Adipocyte (in vitro differentiated cells): ENCODE data around the gene CD9.
"Not testable (repeated sequence)": the region's sequence is repeated elsewhere in the genome, so short reads cannot be mapped to it uniquely, and the experiment has no call there.

ENCODE experiments used
- DNase-seq: peaks from one replicate; pipeline ENCODE4 v3.0.0-alpha.2; 2015; ENCODE audit warnings: low read depth
- H3K27me3 ChIP-seq: replicated peaks from 2 replicates; pipeline ENCODE4 v1.7.0; 2013; ENCODE audit warnings: mild to moderate bottlenecking, low read length, moderate library complexity; ENCODE audit not compliant: control insufficient read depth, insufficient read depth
- H3K36me3 ChIP-seq: 2 replicates; pipeline ENCODE4 v1.7.0; 2013; ENCODE audit warnings: low read length, mild to moderate bottlenecking, moderate library complexity; ENCODE audit not compliant: control insufficient read depth, insufficient read depth, severe bottlenecking
- H3K4me1 ChIP-seq: 2 replicates; pipeline ENCODE4 v1.7.0; 2013; ENCODE audit warnings: mild to moderate bottlenecking, low read length, moderate library complexity; ENCODE audit not compliant: control insufficient read depth, insufficient read depth
- H3K4me3 ChIP-seq: 2 replicates; pipeline ENCODE4 v1.7.0; 2013; ENCODE audit warnings: mild to moderate bottlenecking, low read length, moderate library complexity
- H3K9ac ChIP-seq: 2 replicates; pipeline ENCODE4 v1.7.0; 2013; ENCODE audit warnings: mild to moderate bottlenecking, low read length, moderate library complexity
- H3K9me3 ChIP-seq: 2 replicates; pipeline ENCODE4 v1.7.0; 2013; ENCODE audit warnings: mild to moderate bottlenecking, low read length, moderate library complexity; ENCODE audit not compliant: control insufficient read depth

Gene CD9

DNA sequence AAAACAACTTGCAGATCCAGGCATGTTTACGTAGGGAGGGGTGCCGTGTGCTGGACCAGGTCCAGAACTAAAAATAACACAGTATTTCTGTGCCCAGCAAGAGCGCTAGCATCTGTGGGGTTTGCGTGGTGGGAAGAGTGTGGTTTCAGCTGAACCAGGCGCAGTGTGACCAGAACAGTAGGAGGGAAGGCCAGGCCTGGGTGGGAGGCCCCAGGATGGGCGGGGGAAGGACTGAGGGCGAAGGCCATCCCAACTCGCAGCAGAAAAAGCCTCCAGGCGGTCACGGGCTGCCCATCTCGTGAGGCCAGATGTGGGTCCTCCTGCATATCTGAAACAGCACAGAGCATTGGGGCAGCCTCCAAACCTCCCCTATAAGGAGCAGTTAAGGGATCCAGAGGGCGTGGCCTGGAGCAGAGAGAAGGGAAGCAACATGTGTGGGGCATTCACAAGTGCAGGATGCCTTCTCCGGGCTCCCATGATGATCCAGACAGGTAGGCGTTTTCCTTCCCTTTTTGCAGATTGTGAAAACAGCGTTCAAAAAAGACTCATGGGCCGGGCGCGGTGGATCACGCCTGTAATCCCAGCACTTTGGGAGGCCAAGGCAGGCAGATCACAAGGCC lies 17.8 kb upstream of the CD9 start:
- H3K4me1 ChIP-seq = peaks cover 60% of the 10 kb centered on the region
- no peaks in the 10 kb centered on the region for H3K27me3 ChIP-seq
- H3K4me3 ChIP-seq = no peak overlapping the region
- H3K36me3 ChIP-seq = no peaks in the 10 kb centered on the region
- peak overlapping the region; percentile 58 for H3K9ac ChIP-seq
- peak; percentile 92 for DNase-seq
- no peaks in the 10 kb centered on the region for H3K9me3 ChIP-seq

DNA sequence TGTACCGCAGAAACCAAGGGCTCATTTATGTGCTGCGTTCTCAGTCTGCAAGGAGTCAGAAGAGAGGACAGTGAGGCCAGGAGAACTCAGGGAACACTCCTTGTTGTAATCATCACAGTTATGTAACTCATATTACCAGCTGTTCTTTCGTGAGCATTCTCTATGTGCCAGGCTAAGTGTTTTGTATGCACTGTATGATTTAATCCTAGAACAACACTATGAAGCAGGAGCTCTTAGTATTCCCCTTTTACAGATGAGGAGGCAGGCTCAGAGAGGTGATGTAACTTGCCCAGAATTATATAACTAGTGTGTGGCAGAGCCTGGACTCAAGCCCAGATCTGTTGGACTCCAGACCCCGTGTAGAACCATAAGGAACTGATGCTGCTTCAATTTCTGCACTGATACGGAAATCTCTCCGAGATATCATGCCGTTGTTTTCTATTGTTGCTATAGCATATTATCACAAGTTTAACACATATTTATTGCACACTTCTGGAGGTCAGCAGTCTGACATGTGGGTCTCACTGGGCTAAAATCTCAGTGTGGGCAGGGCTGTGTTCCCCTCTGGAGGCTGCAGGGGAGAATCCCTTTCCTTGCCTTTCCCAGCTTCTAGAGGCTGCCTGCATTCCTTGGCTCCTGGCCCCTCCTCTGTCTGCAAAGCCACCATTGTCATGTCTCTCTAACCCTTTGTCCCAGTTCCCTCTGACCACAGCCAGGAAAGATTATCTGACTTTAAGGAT lies 16.3 kb upstream of the CD9 start:
- Histone ChIP-seq H3K27me3 (no peaks in the 10 kb centered on the region), H3K4me1 (peaks cover 62% of the 10 kb centered on the region), H3K4me3 (no peak overlapping the region), H3K36me3 (no peaks in the 10 kb centered on the region), H3K9me3 (no peaks in the 10 kb centered on the region), H3K9ac (peak overlapping the region; percentile 24)
- DNase-seq = peak; percentile 69

DNA sequence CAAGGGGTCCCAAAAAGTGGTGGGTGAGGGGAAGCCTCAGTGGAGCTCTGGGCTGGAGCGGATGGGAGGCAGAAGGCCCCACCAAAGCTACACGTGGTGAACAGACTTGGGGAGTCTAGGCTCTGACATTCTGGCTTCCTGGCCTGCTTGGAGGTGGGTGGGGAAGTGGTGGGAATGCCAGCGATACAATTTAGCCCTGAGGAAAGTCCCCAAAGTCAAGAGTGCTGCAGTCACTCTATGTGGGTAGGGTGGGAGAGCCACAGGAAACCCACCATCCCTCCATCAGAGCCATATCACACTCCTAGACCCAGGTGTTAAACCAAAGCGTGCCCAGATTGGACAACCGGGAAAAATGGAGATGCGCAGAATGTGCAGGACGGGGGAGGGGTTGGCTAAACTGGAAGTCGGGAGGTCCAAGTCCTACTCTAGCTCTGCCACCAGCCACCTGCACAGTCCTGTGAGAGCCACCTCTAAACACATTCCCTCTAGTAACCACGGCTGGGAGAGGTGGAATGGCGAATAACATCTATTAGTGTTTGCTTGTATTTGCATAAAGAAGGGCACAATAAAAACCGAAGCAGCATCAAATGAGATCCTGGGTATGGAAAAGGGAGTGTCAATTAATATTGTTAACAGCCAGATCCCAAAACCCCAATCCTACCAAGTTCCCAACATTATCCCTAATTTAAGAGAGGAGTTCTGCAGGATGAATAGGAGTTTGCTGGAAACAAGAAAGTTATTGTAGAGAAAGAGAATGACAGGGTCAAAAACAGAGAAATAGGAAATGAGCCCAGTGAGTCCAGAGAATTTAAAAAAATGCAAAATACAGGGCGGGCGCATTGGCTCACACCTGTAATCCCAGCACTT lies 14.0 kb upstream of the CD9 start:
- no peak overlapping the region for H3K9ac ChIP-seq
- DNase-seq = no peak
- H3K4me3 ChIP-seq = no peak overlapping the region
- H3K9me3 ChIP-seq = no peaks in the 10 kb centered on the region
- H3K27me3 ChIP-seq = peaks cover 8% of the 10 kb centered on the region
- H3K36me3 ChIP-seq = no peaks in the 10 kb centered on the region
- peaks cover 39% of the 10 kb centered on the region for H3K4me1 ChIP-seq

GRCh38 chr12:6187948-6188793 lies 12.0 kb upstream of the CD9 start:
- no peak for DNase-seq
- Histone ChIP-seq H3K4me3 (no peak overlapping the region), H3K4me1 (peaks cover 20% of the 10 kb centered on the region), H3K9me3 (no peaks in the 10 kb centered on the region), H3K9ac (no peak overlapping the region), H3K36me3 (no peaks in the 10 kb centered on the region), H3K27me3 (peaks cover 8% of the 10 kb centered on the region)

DNA sequence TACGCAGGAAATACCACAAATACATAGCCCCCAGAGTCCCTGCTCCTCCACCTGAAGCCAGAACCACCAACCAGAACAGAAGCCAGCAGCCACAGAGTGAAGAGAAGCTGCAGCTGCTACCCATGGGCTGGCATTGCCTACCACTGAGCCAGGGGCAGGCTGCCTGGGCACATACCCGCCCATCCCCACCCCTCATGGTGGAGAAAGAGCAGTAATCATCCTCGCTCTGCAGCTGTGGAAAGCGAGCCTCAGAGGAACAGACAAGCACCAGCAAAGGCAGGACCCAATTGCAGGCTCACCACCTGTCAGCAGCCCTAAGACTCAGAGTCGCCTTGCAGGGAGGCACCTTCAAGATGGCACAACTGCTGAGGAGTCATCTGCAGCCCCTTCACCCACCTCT lies 11.2 kb upstream of the CD9 start:
- Histone ChIP-seq H3K9me3 (no peaks in the 10 kb centered on the region), H3K9ac (no peak overlapping the region), H3K4me3 (no peak overlapping the region), H3K36me3 (no peaks in the 10 kb centered on the region), H3K4me1 (peaks cover 11% of the 10 kb centered on the region), H3K27me3 (peaks cover 8% of the 10 kb centered on the region)
- no peak for DNase-seq

DNA sequence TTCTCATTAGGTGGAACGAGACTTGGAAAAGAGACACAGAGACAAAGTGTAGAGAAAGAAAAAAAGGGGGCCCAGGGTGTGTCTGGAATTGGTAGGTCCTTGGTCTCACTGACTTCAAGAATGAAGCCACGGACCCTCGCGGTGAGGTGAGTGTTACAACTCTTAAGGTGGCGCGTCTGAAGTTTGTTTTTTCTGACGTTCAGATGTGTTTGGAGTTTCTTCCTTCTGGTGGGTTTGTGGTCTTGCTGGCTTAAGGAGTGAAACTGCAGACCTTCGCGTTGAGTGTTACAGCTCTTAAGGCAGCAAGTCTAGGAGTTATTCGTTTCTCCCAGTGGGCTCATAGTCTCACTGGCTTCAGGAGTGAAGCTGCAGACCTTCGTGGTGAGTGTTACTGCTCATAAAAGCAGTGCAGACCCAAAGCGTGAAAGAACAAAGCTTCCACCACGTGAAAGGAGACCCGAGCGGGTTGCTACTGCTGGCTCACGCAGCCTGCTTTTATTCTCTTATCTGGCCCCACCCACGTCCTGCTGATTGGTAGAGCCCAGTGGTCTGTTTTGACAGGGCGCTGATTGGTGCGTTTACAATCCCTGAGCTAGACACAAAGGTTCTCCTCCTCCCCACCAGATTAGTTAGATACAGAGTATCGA lies 10.1 kb upstream of the CD9 start:
- not testable (repeated sequence) for H3K4me3 ChIP-seq, DNase-seq, H3K36me3 ChIP-seq, H3K9me3 ChIP-seq, H3K9ac ChIP-seq, H3K27me3 ChIP-seq, H3K4me1 ChIP-seq

DNA sequence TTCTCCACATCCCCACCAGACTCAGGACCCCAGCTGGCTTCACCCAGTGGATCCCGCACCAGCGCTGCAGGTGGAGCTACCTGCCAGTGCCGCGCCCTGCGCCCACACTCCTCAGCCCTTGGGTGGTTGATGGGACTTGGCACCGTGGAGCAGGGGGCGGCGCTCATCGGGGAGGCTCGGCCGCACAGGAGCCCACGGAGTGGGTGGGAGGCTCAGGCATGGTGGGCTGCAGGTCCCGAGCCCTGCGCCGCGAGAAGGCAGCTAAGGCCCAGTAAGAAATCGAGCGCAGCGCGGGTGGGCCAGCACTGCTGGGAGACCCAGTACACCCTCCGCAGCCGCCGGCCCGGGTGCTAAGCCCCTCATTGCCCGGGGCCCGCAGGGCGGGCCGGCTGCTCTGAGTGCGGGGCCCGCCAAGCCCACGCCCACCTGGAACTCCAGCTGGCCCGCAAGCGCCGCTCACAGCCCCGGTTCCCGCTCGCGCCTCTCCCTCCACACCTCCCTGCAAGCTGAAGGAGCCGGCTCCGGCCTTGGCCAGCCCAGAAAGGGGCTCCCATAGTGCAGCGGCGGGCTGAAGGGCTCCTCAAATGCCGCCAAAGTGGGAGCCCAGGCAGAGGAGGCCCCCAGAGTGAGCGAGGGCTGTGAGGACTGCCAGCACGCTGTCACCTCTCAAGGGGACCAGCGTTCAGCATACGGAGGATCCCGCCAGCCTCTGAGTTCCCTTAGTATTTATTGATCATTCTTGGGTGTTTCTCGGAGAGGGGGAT lies 9.3 kb upstream of the CD9 start:
- not testable (repeated sequence) for H3K9ac ChIP-seq, H3K4me3 ChIP-seq, H3K27me3 ChIP-seq, H3K9me3 ChIP-seq, H3K36me3 ChIP-seq, DNase-seq
- H3K4me1 ChIP-seq = peaks cover 11% of the 10 kb centered on the region

DNA sequence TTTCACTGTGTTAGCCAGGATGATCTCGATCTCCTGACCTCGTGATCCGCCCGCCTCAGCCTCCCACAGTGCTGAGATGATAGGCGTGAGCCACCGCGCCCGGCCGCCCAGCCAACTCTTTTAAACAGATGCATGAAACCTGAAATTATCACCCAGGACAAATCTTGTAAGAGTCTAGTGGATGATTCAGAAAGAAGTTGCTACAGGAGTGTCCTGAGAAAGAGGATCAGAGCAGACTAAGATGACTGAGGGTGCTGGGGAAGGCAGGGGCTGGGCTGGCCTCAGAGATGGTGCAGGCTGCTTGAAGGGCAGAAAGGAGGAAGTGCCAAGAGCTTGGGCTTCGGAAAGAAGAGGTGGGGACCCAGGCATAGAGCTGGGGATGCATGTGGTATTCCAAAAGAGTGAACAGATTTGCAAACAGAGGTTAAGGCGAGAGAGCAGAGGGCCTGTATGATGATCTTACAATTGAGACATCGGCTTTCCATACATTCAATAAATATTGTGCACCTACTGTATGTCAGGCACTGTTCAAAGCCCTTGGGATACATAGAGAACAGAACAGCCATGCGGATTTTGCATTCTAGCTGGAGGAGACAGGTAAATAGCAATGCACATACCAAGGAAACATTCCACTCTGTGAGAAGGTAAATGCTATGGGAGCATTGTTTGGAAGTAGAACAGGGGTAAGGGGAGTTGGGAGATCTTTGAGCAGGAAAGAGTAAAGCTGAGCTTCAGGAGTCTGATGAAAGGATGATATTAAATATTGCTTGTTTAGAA lies 7.4 kb upstream of the CD9 start:
- peaks cover 8% of the 10 kb centered on the region for H3K27me3 ChIP-seq

DNA sequence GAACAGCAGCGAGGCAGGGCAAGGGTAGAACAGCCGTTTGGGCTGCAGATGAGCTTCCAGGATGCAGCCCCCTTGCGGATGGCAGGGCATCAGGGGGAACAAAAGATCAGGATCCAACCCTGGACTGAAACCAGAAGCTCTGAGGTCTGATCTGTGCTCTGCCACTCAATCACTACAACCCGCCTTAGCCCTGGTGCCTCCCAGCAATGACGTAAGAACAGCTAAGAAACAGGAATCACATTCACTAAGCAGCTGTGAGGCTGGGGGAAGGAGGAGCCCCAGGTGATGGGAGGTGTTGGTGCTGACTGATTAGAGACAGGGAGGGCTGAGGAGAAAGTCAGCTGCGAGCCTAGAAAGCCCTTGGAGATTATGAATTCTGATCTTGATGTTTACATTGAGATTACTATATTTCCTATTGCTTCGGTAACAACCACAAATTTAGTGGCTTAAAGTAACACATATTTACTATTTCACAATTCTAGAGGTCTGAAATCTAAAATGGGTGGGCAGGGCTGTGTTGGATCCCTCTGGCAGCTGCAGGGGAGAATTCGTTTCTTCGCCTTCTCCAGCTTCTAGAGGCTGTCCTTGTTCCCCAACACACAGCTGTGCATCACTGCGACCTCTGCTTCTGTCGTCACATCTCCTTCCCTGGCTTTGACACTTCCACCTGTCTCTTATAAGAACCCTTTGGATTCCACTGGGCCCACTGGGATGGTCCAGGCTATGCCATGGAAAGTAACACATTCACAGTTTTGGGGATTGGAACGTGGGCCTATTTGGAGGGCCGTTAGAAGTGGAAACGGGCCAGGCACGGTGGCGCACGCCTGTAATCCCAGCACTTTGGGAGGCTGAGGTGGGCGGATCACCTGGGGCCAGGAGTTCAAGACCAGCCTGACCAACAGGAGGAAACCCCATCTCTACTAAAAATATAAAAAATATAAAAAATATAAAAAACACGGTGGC lies 6.1 kb upstream of the CD9 start:
- no peak overlapping the region for H3K4me3 ChIP-seq
- H3K36me3 ChIP-seq = no peaks in the 10 kb centered on the region
- H3K9ac ChIP-seq = no peak overlapping the region
- peaks cover 5% of the 10 kb centered on the region for H3K27me3 ChIP-seq
- H3K4me1 ChIP-seq = peaks cover 7% of the 10 kb centered on the region
- DNase-seq = no peak
- no peaks in the 10 kb centered on the region for H3K9me3 ChIP-seq

More for the DNA sequence above, 7.4 kb upstream of the CD9 start:
- Histone ChIP-seq H3K4me3 (no peak overlapping the region), H3K36me3 (no peaks in the 10 kb centered on the region), H3K9ac (no peak overlapping the region), H3K9me3 (no peaks in the 10 kb centered on the region), H3K4me1 (peaks cover 7% of the 10 kb centered on the region)
- no peak for DNase-seq
